K562 (cell line): ENCODE results near the gene PDIA2. TPM values are rescaled to one million over a fixed set of nuclear protein-coding genes. Genes with fewer than 3 reads are reported as not detected.

Experiments used
- ATAC-seq: fragments of 200-7000 bp; cut with Tn5 transposase; 3 replicates; pipeline ENCODE4 v1.9.1; 2020; ENCODE audit warnings: moderate library complexity
- BruUV-seq: library from RNA; stranded (reverse); fragments of 400-500 nt; replicated peaks from 2 replicates; lab custom pipeline; 2021; lab: Mats Ljungman, UMichigan
- CTCF ChIA-PET: fragments of 300-600 bp; formaldehyde crosslinking; extraction: SDS; loops from one replicate; lab custom pipeline; 2021; ENCODE audit warnings: low intra/inter-chr PET ratio; lab: Yijun Ruan, JAX
- POLR2A ChIA-PET: fragments of 300-600, 350-650 bp; sonication (Branson Sonifier 250); formaldehyde crosslinking; extraction: SDS; loops from one replicate; lab custom pipeline; 2021; ENCODE audit warnings: antibody characterized with exemption, inconsistent platforms; lab: Yijun Ruan, JAX
- DNase-seq, 4 experiments: peaks; one replicate each; pipeline versions ENCODE4 v3.0.0 to v3.0.0-alpha.2; 2011 to 2018; ENCODE audit warnings: low spot score in 3 of 4, mixed read lengths in 3 of 4; ENCODE audit errors: extremely low read depth in 1 of 4
- FAIRE-seq: peaks from 2 replicates; lab custom pipeline; 2011; peaks lifted over from hg19 to GRCh38; lab: Jason Lieb, UNC
- H2AFZ ChIP-seq: 2 replicates; pipeline ENCODE4 v1.6.0; 2011; ENCODE audit warnings: low read depth, low read length, control low read depth, inconsistent platforms
- H3K27ac ChIP-seq: fragments of 200-600 bp; 3 replicates; pipeline ENCODE4 v1.8.0; 2011; ENCODE audit warnings: low read depth, mild to moderate bottlenecking, control low read depth, inconsistent platforms, low read length, moderate library complexity, mixed read lengths; ENCODE audit errors: extremely low read depth
- H3K27me3 ChIP-seq, 2 experiments: fragments of 300-600 bp in 1 of 2; 2 replicates in 1 of 2; 3 replicates in 1 of 2; pipeline versions ENCODE4 v1.6.0 to v1.8.0; 2011; ENCODE audit warnings: inconsistent platforms in 2 of 2, low read length in 2 of 2, mild to moderate bottlenecking in 1 of 2, mixed read lengths in 1 of 2, moderate library complexity in 1 of 2; ENCODE audit not compliant: control insufficient read depth in 2 of 2, insufficient read depth in 2 of 2
- H3K36me3 ChIP-seq: fragments of 300-600 bp; 3 replicates; pipeline ENCODE4 v1.8.0; 2011; ENCODE audit warnings: mild to moderate bottlenecking, low read length, inconsistent platforms; ENCODE audit not compliant: control insufficient read depth, insufficient read depth
- H3K4me1 ChIP-seq, 2 experiments: fragments of 200-600 bp in 1 of 2; replicated peaks in 1 of 2; 2 replicates in 1 of 2; 3 replicates in 1 of 2; pipeline versions ENCODE4 v1.5.1 to v1.8.0; 2011; ENCODE audit warnings: inconsistent platforms in 2 of 2, low read length in 2 of 2, mild to moderate bottlenecking in 1 of 2, mixed read lengths in 1 of 2, moderate library complexity in 1 of 2; ENCODE audit not compliant: control insufficient read depth in 2 of 2, insufficient read depth in 2 of 2
- H3K4me2 ChIP-seq: 2 replicates; pipeline ENCODE4 v1.6.1; 2011; ENCODE audit warnings: low read length, control low read depth, inconsistent platforms, mixed read lengths; ENCODE audit not compliant: insufficient read depth
- H3K4me3 ChIP-seq: fragments of 200-600 bp; sonication (generic), shearing (Covaris generic); 2 replicates; pipeline ENCODE4 v1.5.1; 2016; ENCODE audit warnings: control low read depth, inconsistent platforms
- H3K79me2 ChIP-seq: fragments of 200-600 bp; 3 replicates; pipeline ENCODE4 v1.8.0; 2011; ENCODE audit warnings: low read length, inconsistent platforms; ENCODE audit not compliant: control insufficient read depth, insufficient read depth
- H3K9ac ChIP-seq, 2 experiments: 2 replicates each; pipeline versions ENCODE4 v1.6.0 to v1.6.1; 2011; ENCODE audit warnings: low read depth in 2 of 2, low read length in 2 of 2, control low read depth in 1 of 2, inconsistent platforms in 1 of 2, mild to moderate bottlenecking in 1 of 2, mixed read lengths in 1 of 2; ENCODE audit not compliant: insufficient read depth in 1 of 2
- H3K9me1 ChIP-seq: one replicate; pipeline ENCODE4 v1.6.0; 2011; ENCODE audit warnings: inconsistent platforms, mild to moderate bottlenecking, low read length, moderate library complexity; ENCODE audit not compliant: control insufficient read depth, insufficient read depth
- H3K9me3 ChIP-seq: replicated peaks from 2 replicates; pipeline ENCODE4 v1.5.1; 2011; ENCODE audit warnings: low read depth, low read length, inconsistent platforms; ENCODE audit not compliant: control insufficient read depth, insufficient read depth
- H4K20me1 ChIP-seq: replicated peaks from 2 replicates; pipeline ENCODE4 v1.6.1; 2011; ENCODE audit warnings: low read length, inconsistent platforms, mixed read lengths; ENCODE audit not compliant: control insufficient read depth, insufficient read depth
- L3MBTL2 ChIP-seq: fragments of 450-650 bp; IDR thresholded peaks from 2 replicates; pipeline ENCODE4 v1.6.1; 2016; ENCODE audit warnings: mild to moderate bottlenecking, moderate library complexity
- POLR2G ChIP-seq: fragments of 200-400 bp; formaldehyde crosslinking; IDR thresholded peaks from 2 replicates; pipeline ENCODE4 v1.6.1; 2017; ENCODE audit warnings: low read depth, mild to moderate bottlenecking, antibody characterized with exemption, low read length, moderate library complexity
- TGIF2 ChIP-seq: sonication (generic); formaldehyde crosslinking; IDR thresholded peaks from 2 replicates; pipeline ENCODE4 v1.8.1; 2022; ENCODE audit warnings: mild to moderate bottlenecking, missing genetic modification reagents, moderate library complexity
- WGBS: fragments of 100-300 bp; shearing (Covaris generic); methylation state at CpG from one replicate; pipeline ENCODE4 v1.1.6; 2016; ENCODE audit warnings: low coverage, mixed read lengths; ENCODE audit not compliant: insufficient coverage; ENCODE audit errors: missing lambda C conversion rate; 5-methylcytosine and 5-hydroxymethylcytosine counted together
- in situ Hi-C: fragments of 300-500 bp; cut with MboI; formaldehyde crosslinking; loops from 4 replicates; pipeline ENCODE4 v1.15.0; 2018; ENCODE audit warnings: inconsistent platforms, mixed read lengths
- intact Hi-C: fragments of 100-400 bp; cut with micrococcal nuclease; formaldehyde crosslinking; loops from 2 replicates; pipeline ENCODE4 v1.14.2; 2022
- polyA plus RNA-seq, 8 experiments: library from polyadenylated mRNA; depleted of rRNA in 4 of 8; stranded (reverse) in 5 of 8; unstranded in 3 of 8; fragments of >200 nt; fragmentation: Nextera tagmentation in 2 of 8; fragmentation: Illumina TruSeq in 1 of 8; extraction: Ambion mirVana in 2 of 8; extraction: Trizol in 1 of 8; gene quantifications; 2 replicates each; pipeline versions ENCODE4 v1.2.1 to v1.2.3, GENCODE V29; 2011 to 2014; ENCODE audit warnings: inconsistent platforms in 1 of 8, missing spikeins in 1 of 8
- total RNA-seq, 7 experiments: library from RNA; depleted of rRNA in 6 of 7; stranded (reverse); fragments of >200 nt in 6 of 7; fragmentation: Illumina TruSeq in 2 of 7; extraction: Trizol in 2 of 7; gene quantifications; 2 replicates each; pipeline versions ENCODE4 v1.2.1 to v1.2.3, GENCODE V29; 2011 to 2021; ENCODE audit warnings: low replicate concordance in 1 of 7
- TF ChIP-seq, protein P1 (sequence below): sonication (generic); formaldehyde crosslinking; IDR thresholded peaks from 2 replicates; pipeline ENCODE4 v1.9.0; 2022; ENCODE audit warnings: mild to moderate bottlenecking, missing genetic modification reagents
- TF ChIP-seq, protein P2 (sequence below), 2 experiments: IDR thresholded peaks; 2 replicates each; pipeline ENCODE4 v1.6.1; 2011; ENCODE audit warnings: borderline replicate concordance in 1 of 2, control low read depth in 1 of 2, low read depth in 1 of 2, low read length in 1 of 2, mild to moderate bottlenecking in 1 of 2, mixed read lengths in 1 of 2, moderate library complexity in 1 of 2; ENCODE audit not compliant: insufficient read depth in 1 of 2, insufficient read length in 1 of 2, poor library complexity in 1 of 2, severe bottlenecking in 1 of 2; ENCODE audit errors: extremely low read depth in 1 of 2

The PDIA2 gene
- total and polyA plus RNA-seq, 9 of the 15 experiments (the other 6 are each of a cell fraction or from before 2014, with no cell fraction given), result 0.13 to 0.92 (median 0.23) TPM; not detected in 4

DNA sequence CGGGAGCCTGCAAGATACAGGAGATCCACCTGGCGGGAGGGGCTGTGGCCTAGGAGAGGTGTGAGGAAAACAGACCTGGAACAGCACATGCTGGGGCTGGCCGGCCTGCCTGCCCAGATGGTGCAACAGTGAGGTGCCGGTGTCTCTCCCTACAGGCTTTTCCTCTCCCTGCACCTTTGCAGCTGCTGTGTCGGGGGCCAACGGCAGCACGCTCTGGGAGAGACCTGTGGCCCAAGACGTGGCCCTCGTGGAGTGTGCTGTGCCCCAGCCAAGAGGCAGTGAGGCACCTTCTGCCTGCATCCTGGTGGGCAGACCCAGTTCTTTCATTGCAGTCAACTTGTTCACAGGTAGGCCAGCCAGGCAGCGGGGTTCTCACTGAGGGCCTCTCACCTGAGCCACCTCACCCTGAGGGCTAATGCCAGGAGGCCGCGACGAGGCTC lies 23.1 kb upstream of the PDIA2 start:
- in situ Hi-C loops, result no loop called here

More for the DNA sequence above, 23.1 kb upstream of the PDIA2 start:
- FAIRE-seq, result no peak
- no peaks in the 10 kb centered on the region for H4K20me1 ChIP-seq
- H3K9ac ChIP-seq, result peak overlapping the region in 1 of 2 experiments; percentile 77; a peak in 2 of 4 replicates
- peaks cover 13 to 47% of the 10 kb centered on the region in 2 experiments; a peak in 4 of 5 replicates for H3K4me1 ChIP-seq
- intact Hi-C loops, result no loop called here
- no peak overlapping the region for H3K27ac ChIP-seq
- no peak for DNase-seq
- ChIA-PET CTCF (no interaction called here), POLR2A (interaction anchor here (0.9 kb wide), 1 partner anchor 11 kb away, joined by 4 read pairs; no protein-coding TSS in a partner anchor)
- no TSS peak for BruUV-seq
- no peaks in the 10 kb centered on the region for H3K79me2 ChIP-seq
- H3K9me1 ChIP-seq, result peaks cover 4% of the 10 kb centered on the region
- no peaks in the 10 kb centered on the region for H3K27me3 ChIP-seq
- no peaks in the 10 kb centered on the region for H3K9me3 ChIP-seq
- H3K36me3 ChIP-seq, result peaks cover 27% of the 10 kb centered on the region; the same call in 2 of the 3 replicates
- WGBS, result 74% methylated on average over 6 of the region's 13 CpGs
- no peak overlapping the region for H2AFZ ChIP-seq
- 0 out of 2 replicates have a peak, but pooled peaks have one; percentile 11 for TF ChIP-seq POLR2G
- TF ChIP-seq, protein P1, sequence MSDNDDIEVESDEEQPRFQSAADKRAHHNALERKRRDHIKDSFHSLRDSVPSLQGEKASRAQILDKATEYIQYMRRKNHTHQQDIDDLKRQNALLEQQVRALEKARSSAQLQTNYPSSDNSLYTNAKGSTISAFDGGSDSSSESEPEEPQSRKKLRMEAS (CRISPR knock-in tag), result 0 out of 2 replicates have a peak, but pooled peaks have one; percentile 41
- TF ChIP-seq, protein P2, sequence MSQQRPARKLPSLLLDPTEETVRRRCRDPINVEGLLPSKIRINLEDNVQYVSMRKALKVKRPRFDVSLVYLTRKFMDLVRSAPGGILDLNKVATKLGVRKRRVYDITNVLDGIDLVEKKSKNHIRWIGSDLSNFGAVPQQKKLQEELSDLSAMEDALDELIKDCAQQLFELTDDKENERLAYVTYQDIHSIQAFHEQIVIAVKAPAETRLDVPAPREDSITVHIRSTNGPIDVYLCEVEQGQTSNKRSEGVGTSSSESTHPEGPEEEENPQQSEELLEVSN (IDR thresholded peaks at IDR 0.05; ENCODE audit: borderline replicate concordance in 1 of 2, extremely low read depth in 1 of 2, insufficient read depth in 1 of 2, insufficient read length in 1 of 2, low read depth in 1 of 2, low read length in 1 of 2, poor library complexity in 1 of 2, severe bottlenecking in 1 of 2), result peak in 1 of 2 experiments; percentile 74
- no peak for TF ChIP-seq TGIF2 (CRISPR knock-in tag)
- peak; percentile 27; the same call in 1 of the 2 replicates for TF ChIP-seq L3MBTL2
- ATAC-seq, result peak; percentile 41
- H3K4me2 ChIP-seq, result no peak overlapping the region
- H3K4me3 ChIP-seq, result no peak overlapping the region
